Subcutaneous adipose tissue (tissue), 4 donors: ENCODE data around the gene IL4I1. TPM values are rescaled to one million over a fixed set of nuclear protein-coding genes. Genes with fewer than 3 reads are reported as not detected.

ENCODE experiments used
- total RNA-seq, 4 donors: library from RNA; depleted of rRNA; stranded (reverse); fragments of >200 nt; gene quantifications; one replicate each; pipeline ENCODE4 v1.1.0, GENCODE V29; 2016
- TF ChIP-seq, protein P1 (sequence below): fragments of 450-650 bp; IDR thresholded peaks from one replicate; pipeline ENCODE4 v1.5.1; 2016; ENCODE audit warnings: low read depth, mild to moderate bottlenecking, control low read depth, antibody characterized with exemption, moderate library complexity

Gene IL4I1
- total RNA-seq, 4 donors from 2014 or later, result 0.22 to 9.3 TPM; not detected in 2

DNA sequence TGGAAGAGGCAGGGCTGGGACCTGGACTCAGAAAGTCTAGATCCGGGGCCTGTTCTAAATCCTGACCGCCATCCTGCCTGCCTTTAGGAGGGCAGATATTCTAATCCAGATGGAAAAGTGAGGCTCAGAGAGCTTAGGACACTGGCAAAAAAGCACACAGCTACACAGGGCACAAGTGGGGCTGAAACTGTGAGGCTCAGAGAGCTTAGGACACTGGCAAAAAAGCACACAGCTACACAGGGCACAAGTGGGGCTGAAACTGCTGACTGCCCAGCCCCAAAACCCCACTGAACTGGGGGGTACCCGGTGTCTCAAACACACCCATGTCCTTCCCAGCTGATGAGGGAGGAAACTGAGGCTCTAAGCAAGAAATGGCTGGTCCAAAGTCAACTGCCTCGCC, 21.5 kb downstream of the IL4I1 start:
- TF ChIP-seq, protein P1, sequence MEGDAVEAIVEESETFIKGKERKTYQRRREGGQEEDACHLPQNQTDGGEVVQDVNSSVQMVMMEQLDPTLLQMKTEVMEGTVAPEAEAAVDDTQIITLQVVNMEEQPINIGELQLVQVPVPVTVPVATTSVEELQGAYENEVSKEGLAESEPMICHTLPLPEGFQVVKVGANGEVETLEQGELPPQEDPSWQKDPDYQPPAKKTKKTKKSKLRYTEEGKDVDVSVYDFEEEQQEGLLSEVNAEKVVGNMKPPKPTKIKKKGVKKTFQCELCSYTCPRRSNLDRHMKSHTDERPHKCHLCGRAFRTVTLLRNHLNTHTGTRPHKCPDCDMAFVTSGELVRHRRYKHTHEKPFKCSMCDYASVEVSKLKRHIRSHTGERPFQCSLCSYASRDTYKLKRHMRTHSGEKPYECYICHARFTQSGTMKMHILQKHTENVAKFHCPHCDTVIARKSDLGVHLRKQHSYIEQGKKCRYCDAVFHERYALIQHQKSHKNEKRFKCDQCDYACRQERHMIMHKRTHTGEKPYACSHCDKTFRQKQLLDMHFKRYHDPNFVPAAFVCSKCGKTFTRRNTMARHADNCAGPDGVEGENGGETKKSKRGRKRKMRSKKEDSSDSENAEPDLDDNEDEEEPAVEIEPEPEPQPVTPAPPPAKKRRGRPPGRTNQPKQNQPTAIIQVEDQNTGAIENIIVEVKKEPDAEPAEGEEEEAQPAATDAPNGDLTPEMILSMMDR, result no peak

DNA sequence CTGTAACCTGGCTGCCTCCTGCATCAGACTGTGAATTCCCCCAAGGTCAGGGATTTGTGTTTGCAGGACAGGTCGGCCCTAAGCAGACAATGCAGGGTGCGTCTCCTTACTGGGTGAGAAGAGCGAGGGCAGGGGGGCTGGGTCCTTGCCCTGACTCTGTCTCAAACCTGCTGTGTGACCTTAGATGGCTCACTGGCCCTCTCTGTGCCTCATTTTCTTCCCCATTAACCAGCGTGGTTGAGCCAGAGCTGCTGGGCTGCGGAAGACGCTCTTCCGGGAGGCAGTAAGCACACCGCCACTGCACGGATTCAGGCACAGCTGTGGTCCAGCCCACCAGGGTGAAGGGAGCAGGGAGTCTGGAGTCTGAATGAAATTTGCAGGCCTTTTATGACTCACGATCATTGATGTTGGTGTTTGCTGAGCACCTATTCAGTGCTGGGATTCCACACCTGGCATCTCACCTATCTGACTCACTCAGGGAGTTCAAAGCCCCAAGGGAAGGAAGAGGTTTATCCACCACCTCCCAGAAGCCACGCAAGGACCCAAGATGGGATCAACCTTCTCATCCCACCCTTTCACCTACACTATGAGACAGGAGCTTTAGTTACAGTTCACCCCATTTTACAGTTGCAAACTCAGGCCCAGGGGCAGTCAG, 22.1 kb downstream of the IL4I1 start:
- TF ChIP-seq, protein P1, result no peak

DNA sequence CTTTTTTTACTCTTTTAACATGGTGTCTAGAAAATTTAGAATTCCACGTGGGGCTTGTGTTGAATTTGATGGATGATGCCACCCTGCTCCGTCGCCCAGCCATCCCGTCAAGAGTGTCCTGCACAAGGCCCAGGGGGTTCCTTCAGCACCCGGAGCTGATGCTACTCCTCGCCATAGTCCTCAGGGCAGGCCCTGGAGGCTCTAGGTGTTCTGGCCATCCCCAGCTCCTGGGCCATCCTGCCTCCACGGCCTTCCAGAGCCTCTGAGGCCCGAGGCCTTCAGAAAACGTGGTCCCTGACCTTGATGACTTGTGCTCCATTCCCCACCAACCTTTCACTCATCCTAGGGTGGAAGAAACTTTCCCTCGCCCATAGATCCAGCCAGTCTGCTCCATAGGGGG, 22.9 kb downstream of the IL4I1 start:
- TF ChIP-seq, protein P1, result no peak

DNA sequence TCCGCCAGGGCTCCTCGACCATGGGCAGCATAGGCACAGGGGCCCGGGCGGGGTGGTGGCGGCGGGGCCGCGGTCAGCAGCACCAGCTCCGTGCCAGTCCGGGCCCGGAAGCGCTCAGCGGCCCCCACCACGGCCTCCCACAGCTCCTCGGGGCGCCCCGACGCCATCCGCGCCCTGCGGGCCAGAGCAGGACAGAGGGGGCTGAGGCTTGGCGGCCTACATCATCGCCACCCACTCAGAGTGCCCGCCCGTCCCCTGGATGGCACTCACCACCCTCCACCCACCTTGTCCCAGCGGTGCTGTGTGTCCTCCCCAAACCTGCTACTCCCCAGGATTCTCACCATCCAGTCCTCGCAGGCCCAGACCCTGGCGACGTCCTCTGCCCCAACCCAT, 23.6 kb downstream of the IL4I1 start:
- TF ChIP-seq, protein P1, result no peak

DNA sequence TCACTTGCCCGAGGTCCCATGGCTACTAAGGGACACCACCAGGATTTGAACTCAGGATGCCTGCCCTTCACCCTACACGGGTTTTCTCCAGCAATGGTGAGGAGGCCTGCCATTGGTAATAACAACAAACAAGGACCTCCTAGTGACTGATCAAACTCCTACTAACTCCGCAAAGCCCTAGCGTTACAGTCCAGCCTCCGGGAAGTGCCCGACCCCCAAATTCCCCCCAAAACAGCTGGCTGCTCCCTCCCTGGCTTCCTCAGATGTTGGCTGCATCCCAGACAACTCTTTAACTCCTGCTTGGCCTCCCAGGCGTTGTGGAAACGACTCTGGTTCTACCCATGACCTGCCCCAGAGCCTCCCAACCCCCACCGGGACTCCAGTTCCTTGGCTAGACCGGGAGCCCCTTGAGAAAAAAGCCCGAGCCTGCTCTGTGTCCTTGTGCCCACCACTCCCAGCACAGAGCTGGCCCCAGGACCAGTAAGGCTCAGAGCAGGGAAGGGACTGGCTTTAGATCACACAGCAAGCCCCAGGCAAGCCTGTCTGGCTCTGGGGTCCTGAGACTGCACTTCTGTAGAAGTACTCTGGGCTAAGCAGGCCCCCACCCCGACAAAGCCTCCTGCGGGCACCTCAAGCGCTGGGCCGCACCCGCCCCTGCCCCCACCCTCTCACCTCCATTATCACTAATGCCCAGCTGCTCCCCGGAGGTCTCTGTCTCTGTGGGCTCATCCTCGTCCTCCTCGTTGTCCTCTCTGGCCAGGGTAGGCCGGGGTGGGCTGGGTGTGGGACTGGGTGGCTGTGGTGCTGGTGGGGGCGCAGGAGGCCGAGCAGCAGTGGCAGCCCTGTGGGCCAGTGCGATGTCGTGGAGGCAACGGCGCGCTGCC, 24.2 kb downstream of the IL4I1 start:
- TF ChIP-seq, protein P1, result no peak

DNA sequence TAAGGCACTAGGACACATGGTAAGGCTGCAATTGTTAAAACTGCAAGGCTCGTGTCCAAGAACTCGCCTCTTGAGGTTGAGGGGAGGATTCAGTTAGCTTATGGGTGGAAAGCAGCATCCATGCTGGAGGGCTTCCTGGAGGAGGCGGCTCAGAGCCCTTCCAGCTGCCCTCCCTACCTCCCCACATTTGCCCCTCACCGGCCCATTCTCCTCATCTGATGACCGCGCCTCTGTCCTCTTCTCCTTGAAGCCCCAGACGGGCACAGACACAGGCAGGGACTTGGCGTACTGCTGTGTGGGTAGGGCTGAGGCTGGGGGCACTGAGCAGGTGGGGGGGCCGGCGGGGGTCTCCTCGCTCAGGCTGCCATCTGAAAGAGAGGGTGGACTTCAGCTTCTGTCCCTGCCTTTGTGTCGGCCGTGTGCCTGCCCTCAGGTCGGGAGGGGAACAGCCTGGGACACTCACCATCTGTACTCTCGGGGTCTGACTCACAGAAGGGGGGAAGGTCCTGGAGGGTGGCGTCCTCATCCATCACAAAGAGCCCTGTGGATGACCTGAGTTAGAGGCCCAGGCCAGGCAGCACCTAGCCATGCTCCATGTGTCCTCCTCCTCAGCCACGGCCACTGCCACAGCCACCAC, 25.2 kb downstream of the IL4I1 start:
- TF ChIP-seq, protein P1, result no peak

DNA sequence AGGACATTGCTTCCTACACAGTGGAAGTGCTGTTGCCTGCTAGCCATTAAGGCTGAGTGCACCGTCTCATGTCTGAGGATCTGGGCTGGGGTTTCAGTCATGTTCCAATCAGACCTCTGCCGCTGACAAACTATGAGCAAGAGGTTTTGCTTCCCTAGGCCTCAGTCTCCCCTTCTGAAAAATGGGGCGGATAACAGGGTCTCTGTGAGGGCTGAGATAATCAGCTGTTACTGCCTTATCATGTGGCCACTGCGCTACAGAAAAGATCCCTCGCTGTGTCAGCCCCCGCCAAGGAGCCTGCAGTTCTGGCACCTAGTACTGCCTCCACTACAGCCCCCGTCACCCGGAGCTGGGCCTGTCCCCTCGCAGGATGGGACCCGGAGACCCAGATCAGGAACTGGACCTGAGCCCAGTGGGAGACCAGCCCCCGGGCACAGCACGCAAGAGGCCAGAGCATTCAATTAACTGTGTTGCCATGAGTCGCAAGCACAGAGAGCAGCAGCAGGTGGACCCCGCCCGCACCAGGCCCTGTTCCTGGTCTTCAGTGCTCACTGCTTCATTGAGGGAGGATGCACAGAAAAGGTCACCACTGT, 26.3 kb downstream of the IL4I1 start:
- TF ChIP-seq, protein P1, result no peak
